ENCODE measurements around the gene TMEM37.

The TMEM37 gene

GRCh38 chr2:119480718-119481142 lies 49.1 kb downstream of the TMEM37 start:
- DNase-seq (ENCODE audit: low spot score), result no peak

- DNase-seq (ENCODE audit: low spot score), result no peak
These were observed 50.1 kb downstream of the TMEM37 start for GRCh38 chr2:119481501-119482455.

GRCh38 chr2:119482481-119483394 lies 51.1 kb downstream of the TMEM37 start:
- DNase-seq (ENCODE audit: low spot score), result no peak

- DNase-seq (ENCODE audit: low spot score), result no peak
These were observed 51.7 kb downstream of the TMEM37 start for GRCh38 chr2:119483395-119483753.

GRCh38 chr2:119483896-119484718 lies 52.5 kb downstream of the TMEM37 start:
- DNase-seq (ENCODE audit: low spot score), result no peak

- no peak for DNase-seq (ENCODE audit: low spot score)
These were observed 53.2 kb downstream of the TMEM37 start for GRCh38 chr2:119484834-119485233.

- no peak for DNase-seq (ENCODE audit: low spot score)
These were observed 53.9 kb downstream of the TMEM37 start for GRCh38 chr2:119485336-119486110.

- DNase-seq (ENCODE audit: low spot score), result no peak
These were observed 54.7 kb downstream of the TMEM37 start for GRCh38 chr2:119486196-119486827.

- DNase-seq (ENCODE audit: low spot score), result no peak
These were observed 55.2 kb downstream of the TMEM37 start for GRCh38 chr2:119486886-119487285.

DNA sequence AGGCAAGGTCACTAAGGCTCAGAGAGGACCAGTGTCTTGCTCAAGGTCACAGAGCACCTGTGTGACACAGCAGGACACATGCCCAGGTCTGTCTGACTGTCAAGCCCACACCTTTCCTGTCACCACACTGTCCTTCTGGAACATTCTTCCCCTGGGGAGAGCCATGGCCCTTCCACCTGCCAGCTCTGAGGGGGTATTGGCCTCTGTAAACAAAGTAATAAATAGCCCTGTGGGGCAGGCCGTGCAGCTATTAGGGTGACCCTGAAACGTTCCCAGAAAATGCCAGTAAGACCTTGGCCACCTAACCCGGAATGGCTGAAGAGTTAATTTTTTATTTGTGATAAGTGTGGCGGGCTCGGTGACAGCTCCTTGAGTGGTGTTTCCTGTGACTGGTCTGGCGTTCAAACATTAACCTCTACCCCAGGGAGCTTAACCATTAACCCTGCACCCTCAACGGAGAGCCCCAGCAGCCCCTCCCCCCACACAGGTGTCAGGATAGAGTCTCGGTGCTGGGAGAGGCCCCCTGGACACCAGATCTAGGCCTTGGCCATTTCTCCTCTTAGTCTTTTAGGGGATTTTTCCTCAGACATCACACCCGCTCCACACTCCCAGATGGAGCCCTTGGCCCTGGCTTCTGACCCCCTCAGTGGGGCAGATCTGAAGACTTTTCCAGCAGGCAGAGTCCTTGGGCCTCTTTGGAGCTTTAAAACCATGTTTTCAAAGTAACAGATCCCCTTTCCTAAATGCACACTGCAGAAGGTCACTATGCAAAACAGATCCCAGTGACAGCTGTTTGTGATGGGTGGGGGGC lies 56.0 kb downstream of the TMEM37 start:
- DNase-seq (ENCODE audit: low spot score), result no peak
